ENCODE measurements around the gene PEX16.

- TF ChIP-seq CTCF (IDR thresholded peaks at IDR 0.05) (no peak), ZFX (IDR thresholded peaks at IDR 0.05; ENCODE audit: borderline replicate concordance) (no peak)
Measured at GRCh38 chr11:45937916-45938315, 20.2 kb upstream of the PEX16 start.

All from 22Rv1 (cell line).